ENCODE measurements around the gene ZNF618. TPM values are rescaled to one million over a fixed set of nuclear protein-coding genes. Genes with fewer than 3 reads are reported as not detected.

Gene ZNF618
- total RNA-seq, 1 donor from 2014 or later = 0.19 TPM

DNA sequence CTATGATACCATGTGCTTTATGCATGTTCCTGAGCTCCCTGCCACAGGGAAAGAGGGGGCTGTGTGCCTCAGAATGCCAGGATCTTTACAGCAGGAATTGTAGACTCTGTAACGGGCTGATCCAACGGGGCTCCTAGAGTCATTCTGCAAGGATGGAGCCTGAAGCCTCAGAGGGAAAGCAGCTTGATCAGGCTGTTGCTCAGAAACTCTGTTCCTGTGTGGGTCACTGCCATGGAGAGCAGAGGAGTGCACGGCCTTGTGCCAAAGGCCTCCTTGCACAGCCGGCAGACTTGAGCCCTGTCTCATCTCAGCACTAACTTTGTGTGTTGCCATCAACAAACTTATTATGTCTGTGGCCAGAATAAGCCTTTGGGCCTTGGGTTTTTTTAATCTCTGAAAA lies 150.2 kb downstream of the ZNF618 start:
- H3K27me3 Mint-ChIP-seq = peaks cover 2% of the 10 kb centered on the region
- peaks cover 11% of the 10 kb centered on the region for H3K9me3 Mint-ChIP-seq
- no peak overlapping the region for H3K27ac Mint-ChIP-seq
- H3K4me3 Mint-ChIP-seq = no peak overlapping the region
- H3K4me1 Mint-ChIP-seq = no peaks in the 10 kb centered on the region
- DNase-seq = peak; percentile 47
- intact Hi-C loops (cut with micrococcal nuclease) = no loop called here
- no peaks in the 10 kb centered on the region for H3K36me3 Mint-ChIP-seq (ENCODE audit: low read depth)

DNA sequence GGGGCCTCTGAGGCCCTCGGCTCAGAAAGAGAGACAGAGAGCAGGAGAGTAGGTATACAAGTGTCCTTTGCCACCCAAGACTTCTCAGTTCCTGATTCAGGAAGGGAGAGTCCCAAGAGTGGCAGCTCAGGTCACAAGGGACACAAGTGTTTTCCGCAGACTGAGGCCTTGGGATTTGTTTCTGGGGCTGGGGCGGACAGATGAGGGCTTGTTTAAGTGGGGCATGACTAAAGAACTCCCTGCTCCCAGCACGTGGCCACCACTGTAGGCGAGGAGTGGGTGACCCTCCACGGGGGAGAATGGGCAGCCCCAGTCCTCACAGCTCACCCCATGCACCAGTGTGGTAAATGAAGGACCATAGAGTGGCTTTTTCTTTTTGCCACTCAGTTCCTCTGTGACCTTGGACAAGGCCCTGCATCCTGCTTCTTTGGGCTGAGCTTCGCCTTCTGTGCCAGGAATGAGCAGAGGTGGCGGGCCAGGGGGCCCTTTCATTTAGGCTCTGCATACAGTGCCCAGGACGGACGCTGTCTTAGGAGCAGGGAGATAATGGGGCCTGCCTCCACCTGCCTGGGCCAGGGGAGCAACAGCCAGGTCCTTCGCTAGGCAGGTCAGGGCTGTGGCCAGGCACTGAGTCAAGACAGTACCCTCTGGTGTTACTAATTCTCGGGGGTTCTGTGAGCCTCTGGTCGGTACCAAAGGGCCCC lies 151.2 kb downstream of the ZNF618 start:
- no peak for DNase-seq
- Mint-ChIP-seq H3K27ac (no peak overlapping the region), H3K4me3 (no peak overlapping the region), H3K36me3 (ENCODE audit: low read depth) (no peaks in the 10 kb centered on the region), H3K4me1 (no peaks in the 10 kb centered on the region), H3K27me3 (peaks cover 2% of the 10 kb centered on the region), H3K9me3 (peaks cover 11% of the 10 kb centered on the region)
- intact Hi-C loops (cut with micrococcal nuclease) = no loop called here

DNA sequence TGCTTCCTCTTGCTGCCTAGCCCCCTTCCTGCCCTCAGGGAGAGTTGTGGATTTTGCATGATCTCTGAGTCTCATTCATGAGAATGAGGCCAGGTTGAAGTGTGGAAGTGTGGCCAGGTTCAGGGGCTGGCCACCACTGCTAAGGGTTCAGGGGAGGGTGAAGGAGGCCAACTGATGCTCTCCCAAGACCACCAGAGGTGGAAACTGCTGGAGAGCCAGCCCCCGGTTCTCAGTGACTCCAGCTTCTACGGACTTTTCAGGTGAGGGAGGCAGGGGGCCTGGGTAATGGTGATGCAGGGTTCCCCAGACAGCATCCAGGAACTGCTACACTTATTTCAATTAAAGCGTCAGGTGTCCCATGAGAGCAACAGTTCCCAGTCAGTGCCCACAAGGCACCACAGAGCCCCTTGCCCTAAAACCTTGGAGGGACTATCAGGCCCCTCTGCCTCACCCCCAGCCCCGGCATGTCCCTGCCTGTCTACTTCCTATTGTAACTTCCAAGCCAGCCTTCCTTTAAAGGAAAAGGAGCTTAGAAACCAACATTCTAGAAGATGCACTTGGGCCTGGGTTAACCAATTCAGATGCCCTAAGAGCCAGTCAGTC lies 151.9 kb downstream of the ZNF618 start:
- no peak for DNase-seq
- Mint-ChIP-seq H3K27me3 (no peaks in the 10 kb centered on the region), H3K4me3 (no peak overlapping the region), H3K36me3 (ENCODE audit: low read depth) (no peaks in the 10 kb centered on the region), H3K9me3 (peaks cover 11% of the 10 kb centered on the region), H3K27ac (no peak overlapping the region), H3K4me1 (no peaks in the 10 kb centered on the region)
- intact Hi-C loops (cut with micrococcal nuclease) = no loop called here

DNA sequence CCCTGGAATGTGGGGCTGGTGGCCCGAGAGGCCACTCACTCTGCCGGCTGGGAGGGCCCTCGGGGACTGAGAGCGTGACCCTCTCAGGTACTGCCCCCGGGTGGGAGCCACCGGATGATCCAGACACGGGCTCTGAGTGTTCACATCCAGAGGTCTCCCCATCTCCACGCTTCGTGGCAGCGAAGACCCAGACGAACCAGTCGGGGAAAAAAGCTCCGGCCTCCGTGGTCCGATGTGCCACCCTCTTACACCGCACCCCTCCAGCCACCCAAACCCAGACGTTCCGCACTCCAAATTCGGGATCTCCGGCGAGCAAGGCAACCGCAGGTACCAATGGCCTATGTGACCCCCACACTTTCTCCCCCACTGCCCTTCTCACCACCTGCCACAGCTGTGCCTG lies 152.5 kb downstream of the ZNF618 start:
- peaks cover 11% of the 10 kb centered on the region for H3K9me3 Mint-ChIP-seq
- intact Hi-C loops (cut with micrococcal nuclease) = no loop called here
- H3K4me1 Mint-ChIP-seq = no peaks in the 10 kb centered on the region
- no peak overlapping the region for H3K27ac Mint-ChIP-seq
- no peaks in the 10 kb centered on the region for H3K36me3 Mint-ChIP-seq (ENCODE audit: low read depth)
- no peaks in the 10 kb centered on the region for H3K27me3 Mint-ChIP-seq
- DNase-seq = peak; percentile 48
- no peak overlapping the region for H3K4me3 Mint-ChIP-seq

GRCh38 chr9:114029311-114030170 lies 153.4 kb downstream of the ZNF618 start:
- Mint-ChIP-seq H3K4me1 (no peaks in the 10 kb centered on the region), H3K27ac (no peak overlapping the region), H3K9me3 (peaks cover 6% of the 10 kb centered on the region), H3K27me3 (no peaks in the 10 kb centered on the region), H3K4me3 (no peak overlapping the region), H3K36me3 (ENCODE audit: low read depth) (no peaks in the 10 kb centered on the region)
- DNase-seq = no peak
- intact Hi-C loops (cut with micrococcal nuclease) = no loop called here

DNA sequence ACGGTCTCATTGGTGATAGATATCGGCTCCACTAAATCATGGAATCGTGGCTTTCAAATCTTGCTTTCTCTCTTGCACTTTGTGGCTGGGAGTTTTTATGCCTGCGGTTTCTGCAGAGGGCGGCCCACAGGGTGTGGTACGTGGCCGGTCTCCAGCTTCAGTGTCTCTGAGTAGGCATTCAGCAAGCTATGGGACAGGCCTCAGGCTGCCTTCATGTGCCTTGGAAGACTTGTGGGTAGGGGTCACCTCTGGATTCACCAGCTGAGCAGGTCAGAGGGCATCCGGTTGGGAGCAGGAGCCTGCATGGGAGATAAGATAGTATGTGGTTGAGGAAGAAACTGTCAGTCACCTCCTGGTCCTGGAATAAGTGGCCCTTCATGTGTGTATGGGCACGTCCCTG lies 154.3 kb downstream of the ZNF618 start:
- H3K9me3 Mint-ChIP-seq = no peaks in the 10 kb centered on the region
- H3K4me1 Mint-ChIP-seq = no peaks in the 10 kb centered on the region
- H3K4me3 Mint-ChIP-seq = no peak overlapping the region
- DNase-seq = no peak
- H3K36me3 Mint-ChIP-seq (ENCODE audit: low read depth) = no peaks in the 10 kb centered on the region
- intact Hi-C loops (cut with micrococcal nuclease) = no loop called here
- H3K27ac Mint-ChIP-seq = no peak overlapping the region
- H3K27me3 Mint-ChIP-seq = no peaks in the 10 kb centered on the region

DNA sequence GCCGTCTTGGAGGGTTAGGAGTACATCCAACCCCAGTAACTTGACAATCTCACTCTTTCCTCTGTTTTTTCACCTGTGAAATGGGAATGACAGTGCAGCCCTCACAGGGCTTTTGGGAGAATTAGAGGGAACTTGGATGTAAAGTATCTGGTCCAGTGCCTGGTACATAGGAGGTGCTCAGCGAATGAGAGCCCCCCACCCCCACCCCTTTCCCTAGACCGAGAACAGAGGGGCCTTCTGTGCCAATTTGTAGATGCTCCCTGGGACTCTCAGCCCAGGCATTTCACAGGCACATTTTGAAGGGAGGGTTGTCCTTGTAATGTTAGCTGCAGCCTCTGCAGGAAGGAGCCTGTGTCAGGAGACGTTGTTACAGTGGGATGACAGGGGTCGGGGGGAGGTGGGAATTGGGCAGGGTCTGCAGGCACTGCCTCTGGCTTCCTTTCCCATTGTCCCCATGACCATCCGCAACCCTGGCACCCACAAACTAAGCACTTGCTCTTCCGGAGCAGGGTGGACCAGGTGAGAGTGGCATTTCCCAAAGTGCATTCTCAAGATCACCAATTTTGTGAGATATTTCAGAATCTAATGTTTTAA lies 155.0 kb downstream of the ZNF618 start:
- intact Hi-C loops (cut with micrococcal nuclease) = no loop called here
- no peaks in the 10 kb centered on the region for H3K4me1 Mint-ChIP-seq
- no peaks in the 10 kb centered on the region for H3K36me3 Mint-ChIP-seq (ENCODE audit: low read depth)
- no peaks in the 10 kb centered on the region for H3K9me3 Mint-ChIP-seq
- no peak overlapping the region for H3K4me3 Mint-ChIP-seq
- H3K27me3 Mint-ChIP-seq = no peaks in the 10 kb centered on the region
- peak; percentile 40 for DNase-seq
- H3K27ac Mint-ChIP-seq = no peak overlapping the region

DNA sequence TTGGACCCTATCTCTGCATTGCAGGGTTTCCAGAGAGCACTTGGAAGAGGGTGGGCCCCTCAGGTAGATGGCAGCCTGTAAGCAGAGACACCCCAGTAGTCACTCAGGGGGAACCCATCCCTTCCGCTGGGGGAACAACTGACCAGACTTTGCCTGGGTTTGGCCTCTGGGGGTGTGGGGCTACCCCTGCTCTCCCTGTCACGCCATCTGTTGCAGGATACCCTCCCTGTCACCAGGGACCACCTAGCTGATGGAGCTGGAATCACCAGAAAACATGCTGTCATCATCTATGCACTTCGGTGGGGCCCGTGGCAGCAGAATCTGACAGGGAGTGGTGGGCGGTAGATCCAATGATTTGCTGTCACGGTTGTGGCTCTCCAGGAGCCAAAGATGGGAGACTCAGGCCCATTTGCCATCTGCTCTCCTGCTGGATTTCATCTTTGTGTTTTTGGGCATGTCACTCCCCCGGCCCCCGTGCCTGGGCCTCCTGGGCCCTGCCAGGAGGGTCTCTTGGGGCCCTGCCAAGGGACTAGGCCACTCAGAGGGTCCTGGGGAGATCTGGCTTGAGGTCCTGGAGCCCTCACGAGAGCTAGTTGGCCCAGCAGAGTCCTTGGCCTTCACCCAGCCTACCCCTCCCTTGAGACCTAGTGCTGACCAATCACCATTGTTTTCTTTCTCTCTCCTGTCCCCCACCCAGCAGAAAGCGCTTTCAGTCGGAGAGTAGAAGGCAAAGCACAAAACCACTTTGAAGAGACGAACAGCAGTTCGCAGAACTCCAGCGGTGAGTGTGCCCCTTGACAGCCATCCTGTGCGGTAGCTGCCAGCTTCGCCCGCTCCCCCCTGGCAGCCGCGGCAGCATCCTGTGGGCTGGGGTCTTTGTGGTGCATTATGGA lies 156.1 kb downstream of the ZNF618 start:
- Mint-ChIP-seq H3K36me3 (ENCODE audit: low read depth) (no peaks in the 10 kb centered on the region), H3K27me3 (no peaks in the 10 kb centered on the region), H3K4me3 (no peak overlapping the region), H3K4me1 (no peaks in the 10 kb centered on the region), H3K27ac (no peak overlapping the region), H3K9me3 (no peaks in the 10 kb centered on the region)
- intact Hi-C loops (cut with micrococcal nuclease) = no loop called here
- DNase-seq = peak; percentile 43

DNA sequence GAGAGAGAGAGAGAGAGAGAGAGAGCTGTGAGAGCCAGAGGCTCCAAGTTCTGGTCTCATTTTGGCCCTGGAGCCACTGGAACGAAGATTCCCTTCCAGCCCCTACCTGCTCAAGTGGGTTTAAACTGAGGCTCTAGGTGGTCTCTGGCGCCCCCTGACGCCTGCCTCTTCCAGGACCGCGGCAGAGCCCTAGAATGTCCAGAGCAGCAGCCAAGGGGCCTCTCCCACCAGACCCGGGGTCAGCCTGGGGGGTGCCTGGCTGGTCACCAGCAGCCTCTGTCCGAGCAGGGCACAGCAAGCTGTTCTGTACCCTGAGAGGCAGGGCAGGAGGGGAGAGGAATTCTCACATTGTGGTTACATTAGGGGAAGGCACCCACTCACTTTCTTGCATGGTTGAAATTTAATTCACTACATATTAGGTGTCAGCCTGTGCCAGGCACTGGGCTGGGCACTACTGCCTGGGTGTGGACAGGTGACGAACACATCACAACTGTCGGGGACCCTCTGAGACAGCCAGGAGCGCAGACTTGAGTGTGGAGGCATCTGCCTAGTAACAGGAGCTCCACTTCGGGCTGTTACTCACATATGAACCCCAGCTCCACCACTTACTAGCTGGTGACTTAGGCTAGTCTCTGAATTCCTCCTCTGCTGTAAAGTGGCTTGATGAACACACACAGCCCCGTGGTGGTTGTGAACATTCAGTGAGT lies 157.4 kb downstream of the ZNF618 start:
- DNase-seq = peak; percentile 53
- intact Hi-C loops (cut with micrococcal nuclease) = no loop called here
- Mint-ChIP-seq H3K4me1 (no peaks in the 10 kb centered on the region), H3K9me3 (no peaks in the 10 kb centered on the region), H3K27ac (no peak overlapping the region), H3K36me3 (ENCODE audit: low read depth) (no peaks in the 10 kb centered on the region), H3K27me3 (no peaks in the 10 kb centered on the region), H3K4me3 (no peak overlapping the region)

DNA sequence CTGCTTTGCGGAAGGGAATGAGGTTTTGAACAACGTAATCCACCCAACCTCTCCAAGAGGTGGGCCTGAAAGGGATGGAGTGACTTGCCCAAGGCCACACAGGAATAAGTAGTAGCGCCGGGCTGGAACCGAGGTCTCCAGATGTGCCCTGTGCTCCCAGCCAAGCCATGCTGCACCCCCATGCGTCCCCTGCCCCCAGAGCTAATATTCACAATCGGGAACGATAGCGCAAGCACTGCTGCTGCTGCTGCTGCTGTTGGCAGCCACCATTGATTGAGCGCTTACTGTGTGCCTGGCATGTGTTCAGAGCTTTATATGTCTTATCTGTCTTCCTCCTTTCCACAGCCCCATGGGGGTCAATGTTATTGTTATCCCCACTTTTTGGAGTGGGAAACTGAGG lies 158.1 kb downstream of the ZNF618 start:
- Mint-ChIP-seq H3K27me3 (no peaks in the 10 kb centered on the region), H3K27ac (no peak overlapping the region), H3K4me1 (no peaks in the 10 kb centered on the region), H3K36me3 (ENCODE audit: low read depth) (no peaks in the 10 kb centered on the region), H3K4me3 (no peak overlapping the region), H3K9me3 (no peaks in the 10 kb centered on the region)
- DNase-seq = no peak
- intact Hi-C loops (cut with micrococcal nuclease) = no loop called here

- DNase-seq = peak; percentile 45
- no peaks in the 10 kb centered on the region for H3K9me3 Mint-ChIP-seq
- H3K36me3 Mint-ChIP-seq (ENCODE audit: low read depth) = no peaks in the 10 kb centered on the region
- no peak overlapping the region for H3K27ac Mint-ChIP-seq
- H3K4me3 Mint-ChIP-seq = no peak overlapping the region
- H3K4me1 Mint-ChIP-seq = no peaks in the 10 kb centered on the region
- no peaks in the 10 kb centered on the region for H3K27me3 Mint-ChIP-seq
- intact Hi-C loops (cut with micrococcal nuclease) = no loop called here
Observed at GRCh38 chr9:114034661-114035062, 158.6 kb downstream of the ZNF618 start.

GRCh38 chr9:114035221-114035844 lies 159.2 kb downstream of the ZNF618 start:
- H3K27me3 Mint-ChIP-seq = no peaks in the 10 kb centered on the region
- H3K9me3 Mint-ChIP-seq = no peaks in the 10 kb centered on the region
- no peaks in the 10 kb centered on the region for H3K36me3 Mint-ChIP-seq (ENCODE audit: low read depth)

More at GRCh38 chr9:114035221-114035844, 159.2 kb downstream of the ZNF618 start:
- H3K4me3 Mint-ChIP-seq = no peak overlapping the region
- H3K27ac Mint-ChIP-seq = no peak overlapping the region
- DNase-seq = no peak
- intact Hi-C loops (cut with micrococcal nuclease) = no loop called here
- no peaks in the 10 kb centered on the region for H3K4me1 Mint-ChIP-seq

All from activated CD4-positive, alpha-beta T cell treated with anti-CD3 and anti-CD28 coated beads, Interleukin-2, amount 10 ng/mL, durations not matched to agents 24 days and 14 days (primary cell).